Measurements from ENCODE around the gene PRAMEF33. TPM values are rescaled to one million over a fixed set of nuclear protein-coding genes. Genes with fewer than 3 reads are reported as not detected.

PRAMEF33 gene, protein sequence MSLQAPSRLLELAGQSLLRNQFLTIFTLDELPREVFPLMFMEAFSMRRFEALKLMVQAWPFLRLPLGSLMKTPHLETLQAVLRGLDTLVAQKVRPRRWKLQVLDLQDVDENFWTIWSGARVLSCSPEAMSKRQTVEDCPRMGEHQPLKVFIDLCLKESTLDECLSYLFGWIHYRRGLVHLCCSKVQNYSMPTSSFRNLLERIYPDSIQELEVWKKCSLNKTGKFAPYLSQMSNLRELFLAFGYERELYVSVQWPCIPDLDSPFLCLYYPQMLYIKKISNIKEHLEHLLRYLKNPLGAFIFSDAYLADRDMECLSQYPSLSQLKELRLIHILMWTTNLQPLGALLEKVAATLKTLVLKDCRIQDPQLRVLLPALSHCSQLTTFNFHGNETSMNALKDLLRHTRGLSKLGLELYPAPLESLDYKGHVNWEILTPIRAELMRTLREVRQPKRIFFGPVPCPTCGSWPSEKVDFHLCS
- not detected in 5 replicates for total RNA-seq (2022; extraction: Qiagen RNA extraction; ENCODE audit: low read depth)

DNA sequence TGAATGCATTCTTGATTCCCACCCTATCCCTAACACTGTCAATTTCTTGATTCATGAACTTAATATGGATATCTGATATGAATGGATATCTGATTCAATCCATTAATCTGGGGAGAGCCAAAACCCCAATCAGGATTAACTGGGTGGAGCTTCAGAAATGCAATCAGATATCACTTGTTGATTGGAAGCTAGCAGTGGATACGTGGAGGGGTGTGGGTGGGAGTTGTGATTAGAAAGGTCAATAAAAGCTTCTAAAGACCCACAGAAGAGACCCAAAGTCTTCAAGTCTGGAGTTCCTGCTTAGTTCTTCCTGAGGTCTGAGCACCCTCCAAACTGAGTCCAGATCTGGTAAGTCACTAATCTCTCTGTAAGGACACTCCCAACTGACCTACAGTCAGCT, at the start of gene PRAMEF33:
Gene PRAMEF33 (plus strand): TSS at position 301 of the 400 bp plus-strand sequence. CDS start 2,416 bp downstream, outside the sequence.

DNA sequence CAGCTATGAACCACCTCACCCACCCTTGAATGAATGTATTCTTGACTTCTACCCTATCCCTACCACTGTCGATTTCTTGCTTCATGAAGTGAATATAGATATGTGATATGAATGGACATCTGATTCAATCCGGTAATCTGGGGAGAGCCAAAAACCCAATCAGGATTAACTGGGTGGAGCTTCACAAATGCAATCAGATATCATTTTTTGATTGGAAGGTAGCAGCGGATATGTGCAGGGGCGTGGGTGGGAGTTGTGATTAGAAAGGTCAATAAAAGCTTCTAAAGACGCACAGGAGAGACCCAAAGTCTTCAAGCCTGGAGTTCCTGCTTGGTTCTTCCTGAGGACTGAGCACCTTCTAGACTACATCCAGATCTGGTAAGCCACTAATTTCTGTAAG, 49.4 kb upstream of the PRAMEF33 start, which contains the start of gene PRAMEF5:
Gene PRAMEF5 (plus strand): TSS at position 301 of the 400 bp plus-strand sequence. CDS start 5,071 bp downstream, outside the sequence.

DNA sequence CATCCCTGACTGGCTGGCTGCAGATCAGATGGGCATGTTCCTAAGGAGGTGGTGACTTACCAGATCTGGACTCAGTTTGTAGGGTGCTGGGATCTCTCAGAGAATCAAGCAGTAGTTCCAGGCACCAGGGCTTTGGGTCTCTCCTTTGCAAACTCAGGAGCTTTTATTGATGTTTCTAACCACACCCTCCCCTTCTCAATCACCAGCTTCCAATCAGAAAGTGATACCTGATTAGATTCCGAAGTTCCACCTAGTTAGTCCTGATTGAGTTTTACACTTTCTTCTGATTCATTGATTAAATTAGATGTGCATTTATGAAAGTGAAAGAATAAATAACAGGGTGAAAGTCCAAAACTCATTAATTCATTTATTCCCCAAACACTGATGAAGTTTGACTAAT, 18.3 kb upstream of the PRAMEF33 start, which contains the start of gene PRAMEF8:
Gene PRAMEF8 (minus strand): TSS at position 101 of the 400 bp plus-strand sequence. CDS start 1,046 bp downstream, outside the sequence.

DNA sequence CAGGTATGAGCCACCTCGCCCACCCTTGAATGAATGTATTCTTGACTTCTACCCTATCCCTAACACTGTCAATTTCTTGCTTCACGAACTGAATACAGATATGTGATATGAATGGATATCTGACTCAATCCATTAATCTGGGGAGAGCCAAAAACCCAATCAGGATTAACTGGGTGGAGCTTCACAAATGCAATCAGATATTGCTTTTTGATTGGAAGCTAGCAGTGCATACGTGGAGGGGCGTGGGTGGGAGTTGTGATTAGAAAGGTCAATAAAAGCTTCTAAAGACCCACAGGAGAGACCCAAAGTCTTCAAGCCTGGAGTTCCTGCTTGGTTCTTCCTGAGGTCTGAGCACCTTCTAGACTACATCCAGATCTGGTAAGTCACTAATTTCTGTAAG, 11.9 kb downstream of the PRAMEF33 start, which contains the start of gene PRAMEF15:
Gene PRAMEF15 (plus strand): TSS at position 301 of the 400 bp plus-strand sequence. CDS start 2,827 bp downstream, outside the sequence.

DNA sequence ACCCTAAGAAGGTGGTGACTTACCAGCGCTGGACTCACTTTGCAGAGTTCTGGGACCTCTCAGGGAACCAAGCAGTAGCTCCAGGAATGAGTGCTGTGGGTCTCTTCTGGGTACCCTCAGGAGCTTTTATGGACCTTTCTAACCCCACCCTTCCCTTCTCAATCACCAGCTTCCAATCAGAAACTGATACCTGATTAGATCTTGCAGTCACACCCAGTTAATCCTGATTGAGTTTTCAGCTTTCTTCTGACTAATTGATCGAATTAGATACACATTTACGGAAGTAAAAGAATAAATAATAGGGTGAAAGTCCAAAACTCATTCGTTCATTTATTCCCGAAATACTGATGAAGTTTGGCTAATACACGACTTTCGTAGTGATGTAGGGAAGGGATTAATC, 43.7 kb downstream of the PRAMEF33 start, which contains the start of gene PRAMEF14:
Gene PRAMEF14 (minus strand): TSS at position 101 of the 400 bp plus-strand sequence. CDS start 1,820 bp downstream, outside the sequence.

Other genes starting within 250 kb of the PRAMEF33 start
- gene PRAMEF27, start 247.0 kb upstream of the PRAMEF33 start, total RNA-seq (2022; extraction: Qiagen RNA extraction; ENCODE audit: low read depth) = not detected in 5 replicates
- not detected in 5 replicates for gene HNRNPCL3, start 242.8 kb upstream of the PRAMEF33 start, total RNA-seq (2022; extraction: Qiagen RNA extraction; ENCODE audit: low read depth)
- gene PRAMEF25, start 232.8 kb upstream of the PRAMEF33 start, total RNA-seq (2022; extraction: Qiagen RNA extraction; ENCODE audit: low read depth) = not detected in 5 replicates
- gene HNRNPCL2, start 186.7 kb upstream of the PRAMEF33 start, total RNA-seq (2022; extraction: Qiagen RNA extraction; ENCODE audit: low read depth) = not detected in 5 replicates
- not detected in 5 replicates for gene PRAMEF26, start 147.5 kb upstream of the PRAMEF33 start, total RNA-seq (2022; extraction: Qiagen RNA extraction; ENCODE audit: low read depth)
- not detected in 5 replicates for gene HNRNPCL4, start 137.9 kb upstream of the PRAMEF33 start, total RNA-seq (2022; extraction: Qiagen RNA extraction; ENCODE audit: low read depth)
- gene PRAMEF9, start 131.7 kb upstream of the PRAMEF33 start, total RNA-seq (2022; extraction: Qiagen RNA extraction; ENCODE audit: low read depth) = not detected in 5 replicates
- gene PRAMEF13, start 102.1 kb upstream of the PRAMEF33 start, total RNA-seq (2022; extraction: Qiagen RNA extraction; ENCODE audit: low read depth) = not detected in 5 replicates
- gene PRAMEF18, start 77.4 kb upstream of the PRAMEF33 start, total RNA-seq (2022; extraction: Qiagen RNA extraction; ENCODE audit: low read depth) = not detected in 5 replicates
- gene PRAMEF5, start 49.3 kb upstream of the PRAMEF33 start, total RNA-seq (2022; extraction: Qiagen RNA extraction; ENCODE audit: low read depth) = not detected in 5 replicates
- not detected in 5 replicates for gene PRAMEF8, start 18.4 kb upstream of the PRAMEF33 start, total RNA-seq (2022; extraction: Qiagen RNA extraction; ENCODE audit: low read depth)
- gene PRAMEF15, start 12.0 kb downstream of the PRAMEF33 start, total RNA-seq (2022; extraction: Qiagen RNA extraction; ENCODE audit: low read depth) = not detected in 5 replicates
- not detected in 5 replicates for gene PRAMEF14, start 43.6 kb downstream of the PRAMEF33 start, total RNA-seq (2022; extraction: Qiagen RNA extraction; ENCODE audit: low read depth)
- not detected in 5 replicates for gene PRAMEF19, start 68.4 kb downstream of the PRAMEF33 start, total RNA-seq (2022; extraction: Qiagen RNA extraction; ENCODE audit: low read depth)
- not detected in 5 replicates for gene PRAMEF17, start 86.1 kb downstream of the PRAMEF33 start, total RNA-seq (2022; extraction: Qiagen RNA extraction; ENCODE audit: low read depth)
- gene PRAMEF20, start 106.9 kb downstream of the PRAMEF33 start, total RNA-seq (2022; extraction: Qiagen RNA extraction; ENCODE audit: low read depth) = not detected in 5 replicates
- not detected in 5 replicates for gene LRRC38, start 210.5 kb downstream of the PRAMEF33 start, total RNA-seq (2022; extraction: Qiagen RNA extraction; ENCODE audit: low read depth)

Data from A549 treated with RU486 at 1 μM for 4 hours (cell line).